ENCODE results near the gene TMEM200C. TPM values are rescaled to one million over a fixed set of nuclear protein-coding genes. Genes with fewer than 3 reads are reported as not detected.

TMEM200C gene
- total RNA-seq, 2 experiments from 2014 or later: not detected

GRCh38 chr18:5892823-5893431, 2.4 kb downstream of the TMEM200C start:
- POLR2A ChIA-PET: no interaction called here
- TF ChIP-seq CTCF (IDR thresholded peaks at IDR 0.05): no peak
- no peaks in the 10 kb centered on the region for H3K9me3 Mint-ChIP-seq

GRCh38 chr18:5891854-5892215, 3.5 kb downstream of the TMEM200C start:
- DNase-seq (no peak), ATAC-seq (ENCODE audit: poor library complexity) (no peak)
- Mint-ChIP-seq H3K4me1 (ENCODE audit: low read depth) (peaks cover 10% of the 10 kb centered on the region), H3K9me3 (no peaks in the 10 kb centered on the region), H3K27ac (no peak overlapping the region), H3K4me3 (peak overlapping the region; percentile 60), H3K36me3 (ENCODE audit: low read depth) (no peaks in the 10 kb centered on the region), H3K27me3 (peaks cover 78% of the 10 kb centered on the region)
- peaks cover 10% of the 10 kb centered on the region for H3K4me1 ChIP-seq (ENCODE audit: insufficient read depth, low read length)
- TF ChIP-seq CTCF (IDR thresholded peaks at IDR 0.05): no peak
- H3K27me3 ChIP-seq (ENCODE audit: control insufficient read depth in 1 of 2, insufficient read depth in 2 of 2, low read length in 2 of 2): peaks cover 47 to 80% of the 10 kb centered on the region in 2 experiments
- no peak overlapping the region for H3K27ac ChIP-seq (ENCODE audit: low read depth in 1 of 2, low read length in 2 of 2)
- ChIA-PET CTCF (no interaction called here), POLR2A (no interaction called here)
- H3K4me3 ChIP-seq (ENCODE audit: low read length): no peak overlapping the region
- H3K9me3 ChIP-seq (ENCODE audit: control insufficient read depth in 1 of 2, insufficient read depth in 1 of 2, low read length in 2 of 2): peaks cover 0 to 17% of the 10 kb centered on the region in 2 experiments
- no peaks in the 10 kb centered on the region for H3K36me3 ChIP-seq (ENCODE audit: insufficient read depth, low read length)
- intact Hi-C loops (cut with DNase I, micrococcal nuclease): loop anchor here in 1 of 2 experiments (2.0 to 10.0 kb wide), 4 partner anchors 287 to 819 kb away; no protein-coding TSS in a partner anchor

More at GRCh38 chr18:5892823-5893431, 2.4 kb downstream of the TMEM200C start:
- Mint-ChIP-seq H3K4me3 (peak overlapping the region; percentile 59), H3K36me3 (ENCODE audit: low read depth) (no peaks in the 10 kb centered on the region), H3K27me3 (peaks cover 78% of the 10 kb centered on the region), H3K4me1 (ENCODE audit: low read depth) (peaks cover 10% of the 10 kb centered on the region), H3K27ac (no peak overlapping the region)
- Histone ChIP-seq H3K9me3 (ENCODE audit: control insufficient read depth in 1 of 2, insufficient read depth in 1 of 2, low read length in 2 of 2) (peaks cover 0 to 18% of the 10 kb centered on the region in 2 experiments), H3K27me3 (ENCODE audit: control insufficient read depth in 1 of 2, insufficient read depth in 2 of 2, low read length in 2 of 2) (peaks cover 56 to 81% of the 10 kb centered on the region in 2 experiments), H3K4me3 (ENCODE audit: low read length) (no peak overlapping the region), H3K27ac (ENCODE audit: low read depth in 1 of 2, low read length in 2 of 2) (no peak overlapping the region), H3K4me1 (ENCODE audit: insufficient read depth, low read length) (peaks cover 10% of the 10 kb centered on the region), H3K36me3 (ENCODE audit: insufficient read depth, low read length) (no peaks in the 10 kb centered on the region)
- CTCF ChIA-PET: no interaction called here
- ATAC-seq (ENCODE audit: poor library complexity) (no peak), DNase-seq (no peak)
- intact Hi-C loops (cut with DNase I, micrococcal nuclease): loop anchor here in 1 of 2 experiments (10.0 kb wide), 3 partner anchors 288 to 468 kb away; no protein-coding TSS in a partner anchor

DNA sequence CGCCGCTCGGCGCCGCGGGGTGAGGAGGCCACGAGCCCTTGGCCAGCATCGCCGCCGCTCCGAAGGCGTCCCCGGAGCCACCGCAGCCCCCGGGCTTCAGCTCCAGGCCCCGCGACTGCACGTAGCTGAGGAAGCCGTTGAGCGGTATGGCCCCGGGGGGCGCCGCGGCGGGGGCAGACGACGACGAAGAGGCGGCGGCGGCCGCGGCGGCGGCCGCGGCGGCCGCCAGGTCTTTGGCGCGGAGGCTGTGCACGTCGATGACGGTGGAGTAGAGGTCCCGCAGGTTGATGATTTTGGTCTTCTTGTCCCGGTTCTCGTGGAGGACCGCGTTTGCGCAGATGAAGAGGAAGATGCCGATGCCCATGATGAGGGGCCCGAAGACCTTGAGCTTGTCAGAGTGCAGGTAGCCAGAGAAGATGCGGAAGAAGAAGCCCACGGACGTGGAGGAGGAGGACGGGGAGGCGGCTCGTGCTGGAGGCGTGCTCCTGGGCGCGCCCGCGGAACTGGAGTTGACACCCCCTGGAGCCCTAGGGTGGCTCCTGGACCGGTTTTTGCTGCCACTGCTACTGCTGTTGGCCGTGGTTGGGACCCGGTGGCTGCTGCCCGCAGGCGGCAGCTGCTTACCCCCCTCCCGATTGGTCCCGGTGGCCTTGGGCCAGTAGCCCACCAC, 4.0 kb downstream of the TMEM200C start:
- H3K4me3 Mint-ChIP-seq: peak overlapping the region; percentile 60
- ATAC-seq (ENCODE audit: poor library complexity) (no peak), DNase-seq (peak in 1 of 14 experiments; percentile 6)
- Histone ChIP-seq H3K27ac (ENCODE audit: low read depth in 1 of 2, low read length in 2 of 2) (no peak overlapping the region), H3K4me1 (ENCODE audit: insufficient read depth, low read length) (peaks cover 10% of the 10 kb centered on the region), H3K9me3 (ENCODE audit: control insufficient read depth in 1 of 2, insufficient read depth in 1 of 2, low read length in 2 of 2) (peaks cover 0 to 17% of the 10 kb centered on the region in 2 experiments), H3K36me3 (ENCODE audit: insufficient read depth, low read length) (no peaks in the 10 kb centered on the region), H3K27me3 (ENCODE audit: control insufficient read depth in 1 of 2, insufficient read depth in 2 of 2, low read length in 2 of 2) (peaks cover 42 to 78% of the 10 kb centered on the region in 2 experiments), H3K4me3 (ENCODE audit: low read length) (no peak overlapping the region)
- intact Hi-C loops (cut with DNase I, micrococcal nuclease): loop anchor here in 1 of 2 experiments (2.0 to 10.0 kb wide), 4 partner anchors 287 to 819 kb away; no protein-coding TSS in a partner anchor
- H3K36me3 Mint-ChIP-seq (ENCODE audit: low read depth): no peaks in the 10 kb centered on the region
- ChIA-PET POLR2A (interaction anchor here (1.3 kb wide), 1 partner anchor 653 kb away, joined by 4 read pairs; no protein-coding TSS in a partner anchor), CTCF (no interaction called here)
- no peaks in the 10 kb centered on the region for H3K9me3 Mint-ChIP-seq
- no peak for TF ChIP-seq CTCF (IDR thresholded peaks at IDR 0.05)
- peaks cover 10% of the 10 kb centered on the region for H3K4me1 Mint-ChIP-seq (ENCODE audit: low read depth)
- no peak overlapping the region for H3K27ac Mint-ChIP-seq
- peaks cover 75% of the 10 kb centered on the region for H3K27me3 Mint-ChIP-seq
